CD4-positive, CD25-positive, alpha-beta regulatory T cell (primary cell): ENCODE results near the gene KRT38. TPM values are rescaled to one million over a fixed set of nuclear protein-coding genes. Genes with fewer than 3 reads are reported as not detected.

Experiments used
- ATAC-seq, 2 donors: fragments of 150-1000 bp; cut with Tn5 transposase; one replicate each; pipeline ENCODE4 v1.10.0; 2021; ENCODE audit warnings: low read depth in 2 of 2, moderate number of reproducible peaks in 2 of 2, moderate library complexity in 1 of 2
- DNase-seq, 3 donors: peaks; one replicate each; pipeline versions ENCODE4 v3.0.0 to v3.0.0-alpha.2; 2012 to 2022; ENCODE audit warnings: mixed read lengths in 1 of 3
- H3K27ac ChIP-seq: one replicate; pipeline ENCODE4 v1.7.0; 2013; ENCODE audit warnings: mild to moderate bottlenecking, low read length; ENCODE audit not compliant: insufficient read depth, poor library complexity, severe bottlenecking
- H3K27me3 ChIP-seq: one replicate; pipeline ENCODE4 v1.7.0; 2013; ENCODE audit warnings: low read length; ENCODE audit not compliant: control insufficient read depth, insufficient read depth
- H3K36me3 ChIP-seq: one replicate; pipeline ENCODE4 v1.7.0; 2013; ENCODE audit warnings: mild to moderate bottlenecking, low read length, moderate library complexity; ENCODE audit not compliant: control insufficient read depth, insufficient read depth
- H3K4me1 ChIP-seq: 2 replicates; pipeline ENCODE4 v1.7.0; 2013; ENCODE audit warnings: mild to moderate bottlenecking, low read length; ENCODE audit not compliant: insufficient read depth, control insufficient read depth, poor library complexity, severe bottlenecking
- H3K4me3 ChIP-seq: one replicate; pipeline ENCODE4 v1.7.0; 2013; ENCODE audit warnings: low read depth, mild to moderate bottlenecking, low read length, moderate library complexity
- H3K9me3 ChIP-seq, 2 experiments: 1 replicate in 1 of 2; 2 replicates in 1 of 2; pipeline ENCODE4 v1.7.0; 2013; ENCODE audit warnings: low read length in 2 of 2, mild to moderate bottlenecking in 1 of 2, moderate library complexity in 1 of 2; ENCODE audit not compliant: control insufficient read depth in 2 of 2
- H3K27ac Mint-ChIP-seq, 3 donors: one replicate each; pipeline ENCODE4 v1.8.0; 2020 to 2022; ENCODE audit warnings: mild to moderate bottlenecking in 3 of 3, mixed read lengths in 3 of 3, moderate library complexity in 2 of 3
- H3K27me3 Mint-ChIP-seq: one replicate; pipeline ENCODE4 v1.8.0; 2022; ENCODE audit warnings: mild to moderate bottlenecking, mixed read lengths
- H3K36me3 Mint-ChIP-seq: one replicate; pipeline ENCODE4 v1.8.0; 2020; ENCODE audit warnings: mixed read lengths
- H3K4me1 Mint-ChIP-seq, 4 donors: one replicate each; pipeline ENCODE4 v1.8.0; 2020 to 2022; ENCODE audit warnings: mixed read lengths in 4 of 4, mild to moderate bottlenecking in 1 of 4
- H3K4me3 Mint-ChIP-seq, 4 donors: one replicate each; pipeline ENCODE4 v1.8.0; 2020 to 2022; ENCODE audit warnings: mild to moderate bottlenecking in 4 of 4, mixed read lengths in 4 of 4, moderate library complexity in 3 of 4
- H3K9me3 Mint-ChIP-seq, 7 donors: one replicate each; pipeline ENCODE4 v1.8.0; 2020 to 2022; ENCODE audit warnings: mixed read lengths in 7 of 7, mild to moderate bottlenecking in 3 of 7, moderate library complexity in 2 of 7
- polyA plus RNA-seq, 4 donors: library from polyadenylated mRNA; unstranded; fragments of 300-500 nt; fragmentation: Illumina TruSeq; gene quantifications; one replicate each; pipeline ENCODE4 v1.2.3, GENCODE V29; 2021
- total RNA-seq: library from RNA; stranded (reverse); gene quantifications from one replicate; pipeline ENCODE4 v1.2.3, GENCODE V29; 2022

Gene KRT38
- total and polyA plus RNA-seq, 5 donors from 2014 or later: not detected

- ATAC-seq (no peak), DNase-seq (no peak)
- Histone ChIP-seq H3K27ac (no peak overlapping the region), H3K4me3 (no peak overlapping the region), H3K36me3 (no peaks in the 10 kb centered on the region), H3K4me1 (no peaks in the 10 kb centered on the region), H3K27me3 (peaks cover 8% of the 10 kb centered on the region), H3K9me3 (peaks cover 3 to 5% of the 10 kb centered on the region in 2 experiments)
- H3K9me3 Mint-ChIP-seq: peaks cover 0 to 7% (median 1%) of the 10 kb centered on the region in 7 donors
- H3K4me3 Mint-ChIP-seq: no peak overlapping the region
- H3K27me3 Mint-ChIP-seq: peaks cover 36% of the 10 kb centered on the region
- no peaks in the 10 kb centered on the region for H3K36me3 Mint-ChIP-seq
- no peak overlapping the region for H3K27ac Mint-ChIP-seq
- H3K4me1 Mint-ChIP-seq: no peaks in the 10 kb centered on the region
These were observed 48.5 kb downstream of the KRT38 start for GRCh38 chr17:41392278-41392677.

- H3K27me3 ChIP-seq: peaks cover 8% of the 10 kb centered on the region
- H3K4me1 Mint-ChIP-seq: no peaks in the 10 kb centered on the region
These were observed 49.2 kb downstream of the KRT38 start for GRCh38 chr17:41391535-41391934.

GRCh38 chr17:41390411-41390938 lies 50.3 kb downstream of the KRT38 start:
- Mint-ChIP-seq H3K4me3 (no peak overlapping the region), H3K27ac (no peak overlapping the region), H3K27me3 (peaks cover 41% of the 10 kb centered on the region), H3K4me1 (no peaks in the 10 kb centered on the region), H3K9me3 (peaks cover 0 to 17% (median 7%) of the 10 kb centered on the region in 7 donors), H3K36me3 (no peaks in the 10 kb centered on the region)
- Histone ChIP-seq H3K27ac (no peak overlapping the region), H3K4me3 (no peak overlapping the region), H3K36me3 (no peaks in the 10 kb centered on the region), H3K4me1 (no peaks in the 10 kb centered on the region), H3K27me3 (peaks cover 13% of the 10 kb centered on the region), H3K9me3 (peaks cover 13 to 16% of the 10 kb centered on the region in 2 experiments)
- no peak for ATAC-seq
- no peak for DNase-seq

More at GRCh38 chr17:41391535-41391934, 49.2 kb downstream of the KRT38 start:
- H3K27me3 Mint-ChIP-seq: peaks cover 38% of the 10 kb centered on the region
- no peak for DNase-seq
- no peak overlapping the region for H3K4me3 ChIP-seq
- peaks cover 0 to 15% (median 5%) of the 10 kb centered on the region in 7 donors for H3K9me3 Mint-ChIP-seq
- H3K27ac Mint-ChIP-seq: no peak overlapping the region
- H3K4me3 Mint-ChIP-seq: no peak overlapping the region
- ATAC-seq: no peak
- peaks cover 7 to 10% of the 10 kb centered on the region in 2 experiments for H3K9me3 ChIP-seq
- no peaks in the 10 kb centered on the region for H3K4me1 ChIP-seq
- H3K36me3 ChIP-seq: no peaks in the 10 kb centered on the region
- no peaks in the 10 kb centered on the region for H3K36me3 Mint-ChIP-seq
- no peak overlapping the region for H3K27ac ChIP-seq

- H3K4me3 Mint-ChIP-seq: no peak overlapping the region
- Histone ChIP-seq H3K4me3 (no peak overlapping the region), H3K9me3 (peaks cover 13 to 16% of the 10 kb centered on the region in 2 experiments), H3K4me1 (no peaks in the 10 kb centered on the region), H3K36me3 (no peaks in the 10 kb centered on the region), H3K27me3 (peaks cover 13% of the 10 kb centered on the region), H3K27ac (no peak overlapping the region)
- DNase-seq: no peak
- H3K27me3 Mint-ChIP-seq: peaks cover 44% of the 10 kb centered on the region
- H3K36me3 Mint-ChIP-seq: no peaks in the 10 kb centered on the region
- ATAC-seq: no peak
- no peaks in the 10 kb centered on the region for H3K4me1 Mint-ChIP-seq
- H3K27ac Mint-ChIP-seq: no peak overlapping the region
- H3K9me3 Mint-ChIP-seq: peaks cover 0 to 17% (median 7%) of the 10 kb centered on the region in 7 donors
These were observed 53.1 kb downstream of the KRT38 start for GRCh38 chr17:41387670-41388069.

GRCh38 chr17:41386227-41386626 lies 54.6 kb downstream of the KRT38 start:
- Mint-ChIP-seq H3K27ac (no peak overlapping the region), H3K36me3 (no peaks in the 10 kb centered on the region), H3K27me3 (peaks cover 34% of the 10 kb centered on the region), H3K4me1 (no peaks in the 10 kb centered on the region), H3K9me3 (peaks cover 0 to 17% (median 5%) of the 10 kb centered on the region in 7 donors), H3K4me3 (no peak overlapping the region)
- DNase-seq: no peak
- no peak for ATAC-seq
- H3K27ac ChIP-seq: no peak overlapping the region
- peaks cover 11% of the 10 kb centered on the region for H3K27me3 ChIP-seq
- H3K4me3 ChIP-seq: no peak overlapping the region
- peaks cover 13 to 16% of the 10 kb centered on the region in 2 experiments for H3K9me3 ChIP-seq
- H3K4me1 ChIP-seq: no peaks in the 10 kb centered on the region
- no peaks in the 10 kb centered on the region for H3K36me3 ChIP-seq

Other genes with a start within 250 kb of the KRT38 start
- gene KRTAP9-2, start 214.3 kb downstream of the KRT38 start, total RNA-seq: not detected
- not detected for gene KRTAP9-2, start 214.3 kb downstream of the KRT38 start, polyA plus RNA-seq
- not detected for gene KRTAP9-3, start 208.5 kb downstream of the KRT38 start, total RNA-seq
- not detected for gene KRTAP9-3, start 208.5 kb downstream of the KRT38 start, polyA plus RNA-seq
- gene KRTAP9-8, start 203.0 kb downstream of the KRT38 start, total RNA-seq: not detected
- not detected for gene KRTAP9-8, start 203.0 kb downstream of the KRT38 start, polyA plus RNA-seq
- not detected for gene KRTAP9-4, start 191.3 kb downstream of the KRT38 start, total RNA-seq
- gene KRTAP9-4, start 191.3 kb downstream of the KRT38 start, polyA plus RNA-seq: not detected
- not detected for gene KRTAP9-9, start 185.6 kb downstream of the KRT38 start, total RNA-seq
- not detected for gene KRTAP9-9, start 185.6 kb downstream of the KRT38 start, polyA plus RNA-seq
- not detected for gene KRTAP9-6, start 175.6 kb downstream of the KRT38 start, total RNA-seq
- gene KRTAP9-6, start 175.6 kb downstream of the KRT38 start, polyA plus RNA-seq: not detected
- not detected for gene KRTAP9-7, start 165.3 kb downstream of the KRT38 start, total RNA-seq
- not detected for gene KRTAP9-7, start 165.3 kb downstream of the KRT38 start, polyA plus RNA-seq
- gene KRTAP29-1, start 138.1 kb downstream of the KRT38 start, total RNA-seq: not detected
- under 1 TPM in 1 of 4 donors, not detected in 3; 0.63 TPM for gene KRTAP29-1, start 138.1 kb downstream of the KRT38 start, polyA plus RNA-seq
- 0.42 TPM for gene KRTAP16-1, start 131.7 kb downstream of the KRT38 start, total RNA-seq
- gene KRTAP16-1, start 131.7 kb downstream of the KRT38 start, polyA plus RNA-seq: under 1 TPM in 1 of 4 donors, not detected in 3; 0.17 TPM
- gene KRTAP17-1, start 125.3 kb downstream of the KRT38 start, total RNA-seq: not detected
- gene KRTAP17-1, start 125.3 kb downstream of the KRT38 start, polyA plus RNA-seq: not detected
- gene KRT33A, start 90.2 kb downstream of the KRT38 start, total RNA-seq: not detected
- not detected for gene KRT33A, start 90.2 kb downstream of the KRT38 start, polyA plus RNA-seq
- gene KRT33B, start 71.2 kb downstream of the KRT38 start, total RNA-seq: not detected
- gene KRT33B, start 71.2 kb downstream of the KRT38 start, polyA plus RNA-seq: not detected
- gene KRT34, start 58.7 kb downstream of the KRT38 start, total RNA-seq: not detected
- not detected for gene KRT34, start 58.7 kb downstream of the KRT38 start, polyA plus RNA-seq
- gene KRT31, start 43.4 kb downstream of the KRT38 start, total RNA-seq: not detected
- not detected for gene KRT31, start 43.4 kb downstream of the KRT38 start, polyA plus RNA-seq
- not detected for gene KRT37, start 16.4 kb downstream of the KRT38 start, total RNA-seq
- gene KRT37, start 16.4 kb downstream of the KRT38 start, polyA plus RNA-seq: not detected
- gene KRT32, start 26.4 kb upstream of the KRT38 start, total RNA-seq: not detected
- gene KRT32, start 26.4 kb upstream of the KRT38 start, polyA plus RNA-seq: not detected
- not detected for gene KRT35, start 40.2 kb upstream of the KRT38 start, total RNA-seq
- gene KRT35, start 40.2 kb upstream of the KRT38 start, polyA plus RNA-seq: not detected
- gene KRT36, start 48.9 kb upstream of the KRT38 start, total RNA-seq: not detected
- gene KRT36, start 48.9 kb upstream of the KRT38 start, polyA plus RNA-seq: not detected
- not detected for gene KRT13, start 64.6 kb upstream of the KRT38 start, total RNA-seq
- not detected for gene KRT13, start 64.6 kb upstream of the KRT38 start, polyA plus RNA-seq
- gene KRT15, start 77.9 kb upstream of the KRT38 start, total RNA-seq: not detected
- not detected for gene KRT15, start 77.9 kb upstream of the KRT38 start, polyA plus RNA-seq
- gene KRT19, start 87.3 kb upstream of the KRT38 start, total RNA-seq: not detected
- gene KRT19, start 87.3 kb upstream of the KRT38 start, polyA plus RNA-seq: not detected
- not detected for gene KRT9, start 131.1 kb upstream of the KRT38 start, total RNA-seq
- not detected for gene KRT9, start 131.1 kb upstream of the KRT38 start, polyA plus RNA-seq
- not detected for gene KRT14, start 145.9 kb upstream of the KRT38 start, total RNA-seq
- gene KRT14, start 145.9 kb upstream of the KRT38 start, polyA plus RNA-seq: not detected
- not detected for gene KRT16, start 171.8 kb upstream of the KRT38 start, total RNA-seq
- gene KRT16, start 171.8 kb upstream of the KRT38 start, polyA plus RNA-seq: not detected
- not detected for gene KRT17, start 183.6 kb upstream of the KRT38 start, total RNA-seq
- gene KRT17, start 183.6 kb upstream of the KRT38 start, polyA plus RNA-seq: not detected
- gene EIF1, start 247.9 kb upstream of the KRT38 start, total RNA-seq: 2,625 TPM
- 1,000 to 10,000 TPM; 1,357 to 1,617 (median 1,453) TPM for gene EIF1, start 247.9 kb upstream of the KRT38 start, polyA plus RNA-seq